SK-N-SH (cell line): ENCODE measurements around the gene CNTNAP2. TPM values are rescaled to one million over a fixed set of nuclear protein-coding genes. Genes with fewer than 3 reads are reported as not detected.

Experiments
- CTCF ChIA-PET: fragments of 300-600, 350-600 bp; formaldehyde crosslinking; extraction: SDS; loops from one replicate; lab custom pipeline; 2021; lab: Yijun Ruan, JAX
- POLR2A ChIA-PET: fragments of 350-600 bp; sonication (Branson Sonifier 250); formaldehyde crosslinking; extraction: SDS; loops from one replicate; lab custom pipeline; 2020; ENCODE audit warnings: antibody characterized with exemption, inconsistent platforms; lab: Yijun Ruan, JAX
- DNase-seq: peaks from one replicate; pipeline ENCODE4 v3.0.0; 2012
- H2AFZ ChIP-seq: fragments of 200-600 bp; sonication (generic); 2 replicates; pipeline ENCODE4 v1.8.1; 2016; ENCODE audit warnings: antibody characterized with exemption, mild to moderate bottlenecking, low read depth
- H3F3A ChIP-seq: fragments of 200-600 bp; sonication (generic); replicated peaks from 2 replicates; pipeline ENCODE3; 2016; ENCODE audit warnings: antibody characterized with exemption, mild to moderate bottlenecking; ENCODE audit not compliant: insufficient read depth
- H3K27ac ChIP-seq, 2 experiments: fragments of 200-500 bp in 1 of 2; fragments of 200-600 bp in 1 of 2; sonication (Bioruptor generic) in 1 of 2; sonication (generic), shearing (Covaris generic) in 1 of 2; 2 replicates each; pipeline versions ENCODE4 v1.5.1 to v1.6.1; 2014 to 2016; ENCODE audit warnings: low read depth in 2 of 2, inconsistent platforms in 1 of 2, low read length in 1 of 2, mild to moderate bottlenecking in 1 of 2, mixed read lengths in 1 of 2
- H3K27me3 ChIP-seq: fragments of 200-600 bp; sonication (generic), shearing (Covaris generic); 2 replicates; pipeline ENCODE4 v1.6.1; 2016; ENCODE audit warnings: mixed run types; ENCODE audit not compliant: insufficient read depth
- H3K36me3 ChIP-seq, 2 experiments: fragments of 200-500 bp in 1 of 2; fragments of 200-600 bp in 1 of 2; sonication (Bioruptor generic) in 1 of 2; sonication (generic) in 1 of 2; replicated peaks in 1 of 2; 2 replicates each; pipeline versions ENCODE3 to v1.5.1; 2014 to 2016; ENCODE audit warnings: low read length in 1 of 2, mild to moderate bottlenecking in 1 of 2; ENCODE audit not compliant: insufficient read depth in 2 of 2, control insufficient read depth in 1 of 2
- H3K4me1 ChIP-seq, 2 experiments: fragments of 200-500 bp in 1 of 2; fragments of 200-600 bp in 1 of 2; sonication (Bioruptor generic) in 1 of 2; sonication (generic), shearing (Covaris generic) in 1 of 2; 2 replicates each; pipeline versions ENCODE4 v1.5.1 to v1.6.1; 2014 to 2016; ENCODE audit warnings: low read depth in 1 of 2, low read length in 1 of 2, mixed run types in 1 of 2; ENCODE audit not compliant: insufficient read depth in 2 of 2, control insufficient read depth in 1 of 2
- H3K4me2 ChIP-seq: fragments of 200-600 bp; sonication (generic), shearing (Covaris generic); 2 replicates; pipeline ENCODE4 v1.6.1; 2017; ENCODE audit warnings: mixed run types
- H3K4me3 ChIP-seq, 2 experiments: fragments of 200-500 bp in 1 of 2; fragments of 200-600 bp in 1 of 2; sonication (Bioruptor generic) in 1 of 2; sonication (generic), shearing (Covaris generic) in 1 of 2; 2 replicates each; pipeline versions ENCODE4 v1.5.1 to v1.8.1; 2014 to 2016; ENCODE audit warnings: low read depth in 2 of 2, inconsistent platforms in 1 of 2, low read length in 1 of 2, mild to moderate bottlenecking in 1 of 2, mixed read lengths in 1 of 2, moderate library complexity in 1 of 2
- H3K79me2 ChIP-seq: fragments of 200-600 bp; sonication (generic); 2 replicates; pipeline ENCODE4 v1.8.1; 2017; ENCODE audit warnings: mild to moderate bottlenecking; ENCODE audit not compliant: insufficient read depth
- H3K9ac ChIP-seq: fragments of 200-600 bp; sonication (generic); 2 replicates; pipeline ENCODE4 v1.6.1; 2017; ENCODE audit warnings: mixed run types
- H3K9me2 ChIP-seq: fragments of 200-600 bp; sonication (generic); 2 replicates; pipeline ENCODE4 v1.6.1; 2017; ENCODE audit warnings: mixed run types
- H3K9me3 ChIP-seq: fragments of 200-600 bp; sonication (generic); 2 replicates; pipeline ENCODE4 v1.6.1; 2017; ENCODE audit warnings: mixed run types, mild to moderate bottlenecking, moderate library complexity
- H4K20me1 ChIP-seq: fragments of 200-600 bp; sonication (generic); 2 replicates; pipeline ENCODE4 v1.6.1; 2017; ENCODE audit warnings: mild to moderate bottlenecking, mixed run types; ENCODE audit not compliant: insufficient read depth
- CTCF ChIP-seq: fragments of 200-600 bp; sonication (generic); IDR thresholded peaks from 2 replicates; pipeline ENCODE4 v1.6.1; 2017; ENCODE audit warnings: antibody characterized with exemption, mild to moderate bottlenecking, moderate library complexity
- ELF1 ChIP-seq: IDR thresholded peaks from 2 replicates; pipeline ENCODE4 v1.4.0; 2012
- EZH2phosphoT487 ChIP-seq: fragments of 200-600 bp; sonication (generic); IDR thresholded peaks from 2 replicates; pipeline ENCODE4 v1.6.1; 2017; ENCODE audit warnings: low read depth, mixed run types, mild to moderate bottlenecking, antibody characterized with exemption, moderate library complexity, borderline replicate concordance
- FOSL2 ChIP-seq: IDR thresholded peaks from 2 replicates; pipeline ENCODE4 v1.4.0; 2012; ENCODE audit warnings: low read depth, mild to moderate bottlenecking, moderate library complexity, borderline replicate concordance
- GABPA ChIP-seq: IDR thresholded peaks from 2 replicates; pipeline ENCODE4 v1.4.0; 2012; ENCODE audit warnings: low read depth, mild to moderate bottlenecking
- MEF2A ChIP-seq: IDR thresholded peaks from 2 replicates; pipeline ENCODE4 v1.4.0; 2012; ENCODE audit warnings: low read depth, borderline replicate concordance
- NFIC ChIP-seq: IDR thresholded peaks from 2 replicates; pipeline ENCODE4 v1.4.0; 2012; ENCODE audit warnings: borderline replicate concordance
- NRF1 ChIP-seq: IDR thresholded peaks from 2 replicates; pipeline ENCODE4 v1.6.1; 2012; ENCODE audit warnings: low read depth, mild to moderate bottlenecking, low read length
- RAD21 ChIP-seq: IDR thresholded peaks from 2 replicates; pipeline ENCODE4 v1.6.1; 2012; ENCODE audit warnings: mild to moderate bottlenecking, low read length
- RCOR1 ChIP-seq: fragments of 150-350 bp; IDR thresholded peaks from 2 replicates; pipeline ENCODE4 v1.6.1; 2017; ENCODE audit warnings: antibody characterized with exemption, low read length
- RFX5 ChIP-seq: IDR thresholded peaks from 2 replicates; pipeline ENCODE4 v1.6.1; 2012; ENCODE audit warnings: mild to moderate bottlenecking, improper control_type of control experiment, low read length
- RXRA ChIP-seq: IDR thresholded peaks from 2 replicates; pipeline ENCODE4 v1.4.0; 2012; ENCODE audit warnings: low read depth, mild to moderate bottlenecking, borderline replicate concordance
- SIN3A ChIP-seq: IDR thresholded peaks from 2 replicates; pipeline ENCODE4 v1.6.1; 2012; ENCODE audit warnings: low read depth, mild to moderate bottlenecking, low read length, moderate library complexity, borderline replicate concordance
- SMC3 ChIP-seq: IDR thresholded peaks from 2 replicates; pipeline ENCODE4 v1.6.1; 2012; ENCODE audit warnings: low read depth, low read length, improper control_type of control experiment
- TAF1 ChIP-seq: IDR thresholded peaks from 2 replicates; pipeline ENCODE4 v1.6.1; 2012; ENCODE audit warnings: low read depth, mild to moderate bottlenecking, low read length, moderate library complexity, borderline replicate concordance
- TEAD4 ChIP-seq: IDR thresholded peaks from 2 replicates; pipeline ENCODE4 v1.4.0; 2012; ENCODE audit warnings: mild to moderate bottlenecking, borderline replicate concordance; ENCODE audit not compliant: insufficient read depth
- YY1 ChIP-seq: IDR thresholded peaks from 2 replicates; pipeline ENCODE4 v1.4.0; 2012; ENCODE audit warnings: low read depth, mild to moderate bottlenecking
- WGBS: methylation state at CpG from one replicate; pipeline ENCODE4 v1.1.6; 2017; ENCODE audit warnings: low lambda C conversion rate; 5-methylcytosine and 5-hydroxymethylcytosine counted together
- polyA plus RNA-seq, 3 experiments: library from polyadenylated mRNA; depleted of rRNA; stranded (reverse); fragments of >200 nt; gene quantifications; 2 replicates each; pipeline ENCODE4 v1.2.3, GENCODE V29; 2012
- TF ChIP-seq, protein P1 (sequence below): IDR thresholded peaks from 2 replicates; pipeline ENCODE4 v1.4.0; 2012; ENCODE audit warnings: low read depth, borderline replicate concordance
- TF ChIP-seq, protein P2 (sequence below): IDR thresholded peaks from 2 replicates; pipeline ENCODE4 v1.6.1; 2012; ENCODE audit warnings: mild to moderate bottlenecking, low read depth, low read length, moderate library complexity

CNTNAP2 gene
- polyA plus RNA-seq, 1 of the 3 experiments (the other 2 are of a cell fraction) = 3.4 TPM

DNA sequence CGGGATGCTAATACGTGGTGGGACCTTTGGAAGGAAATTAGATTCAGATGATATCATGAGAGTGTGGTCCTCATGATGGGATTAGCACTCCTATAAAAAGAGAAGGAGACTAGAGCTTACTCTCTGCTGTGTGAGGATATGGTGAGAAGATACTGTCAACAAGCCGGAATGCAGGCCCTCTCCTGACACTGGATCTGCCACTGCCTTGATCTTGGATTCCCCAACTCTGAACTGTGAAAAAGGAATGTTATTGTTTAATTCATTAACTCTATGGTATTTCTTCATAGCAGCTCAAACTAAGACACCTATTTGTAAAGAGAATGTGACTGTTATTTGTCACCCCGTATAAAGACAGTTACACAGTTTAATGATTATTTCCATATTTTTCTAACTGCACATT, 1246.5 kb downstream of the CNTNAP2 start:
- H3K27ac ChIP-seq = no peak overlapping the region
- H3K9me2 ChIP-seq = no peaks in the 10 kb centered on the region
- H4K20me1 ChIP-seq = no peaks in the 10 kb centered on the region
- H3K9me3 ChIP-seq = no peaks in the 10 kb centered on the region
- no peak overlapping the region for H3K9ac ChIP-seq
- H3K27me3 ChIP-seq = no peaks in the 10 kb centered on the region
- no peak overlapping the region for H3K4me3 ChIP-seq
- H3K79me2 ChIP-seq = no peaks in the 10 kb centered on the region
- TF ChIP-seq CTCF (no peak), TAF1 (no peak)
- no peaks in the 10 kb centered on the region for H3K36me3 ChIP-seq
- 68% methylated on average over 4 of the region's 4 CpGs for WGBS
- CTCF ChIA-PET = interaction anchor here (1.0 kb wide), 1 partner anchor 14 kb away, joined by 3 read pairs; no protein-coding TSS in a partner anchor
- POLR2A ChIA-PET = no interaction called here
- peaks cover 0 to 2% of the 10 kb centered on the region in 2 experiments; a peak in 2 of 4 replicates for H3K4me1 ChIP-seq
- DNase-seq = no peak
- H3F3A ChIP-seq = no peaks in the 10 kb centered on the region
- H2AFZ ChIP-seq = no peak overlapping the region
- no peak overlapping the region for H3K4me2 ChIP-seq

GRCh38 chr7:147376192-147376591, 1259.6 kb downstream of the CNTNAP2 start:
- H3K36me3 ChIP-seq = no peaks in the 10 kb centered on the region
- WGBS = 58% methylated on average over 5 of the region's 5 CpGs
- H3K27me3 ChIP-seq = no peaks in the 10 kb centered on the region
- H3K79me2 ChIP-seq = no peaks in the 10 kb centered on the region
- H3K4me3 ChIP-seq = no peak overlapping the region
- H3K9ac ChIP-seq = no peak overlapping the region
- POLR2A ChIA-PET = no interaction called here
- H3K9me3 ChIP-seq = no peaks in the 10 kb centered on the region; the same call in 1 of the 2 replicates
- no peaks in the 10 kb centered on the region for H4K20me1 ChIP-seq
- H3F3A ChIP-seq = no peaks in the 10 kb centered on the region
- no peaks in the 10 kb centered on the region; a peak in 1 of 4 replicates for H3K4me1 ChIP-seq
- no peak overlapping the region for H3K4me2 ChIP-seq
- no peak overlapping the region; the same call in 1 of the 2 replicates for H2AFZ ChIP-seq
- no peaks in the 10 kb centered on the region; the same call in 1 of the 2 replicates for H3K9me2 ChIP-seq
- no peak for DNase-seq
- H3K27ac ChIP-seq = no peak overlapping the region
- CTCF ChIA-PET = interaction anchor here (0.8 kb wide), 1 partner anchor 27 kb away, joined by 5 read pairs; no protein-coding TSS in a partner anchor
- TF ChIP-seq RXRA (no peak), TEAD4 (no peak), SMC3 (no peak), ELF1 (no peak), RFX5 (no peak), RAD21 (no peak), YY1 (no peak), RCOR1 (no peak), NRF1 (no peak), FOSL2 (no peak), NFIC (no peak), CTCF (no peak), EZH2phosphoT487 (no peak), MEF2A (no peak), SIN3A (no peak), GABPA (no peak)
- TF ChIP-seq, protein P1, sequence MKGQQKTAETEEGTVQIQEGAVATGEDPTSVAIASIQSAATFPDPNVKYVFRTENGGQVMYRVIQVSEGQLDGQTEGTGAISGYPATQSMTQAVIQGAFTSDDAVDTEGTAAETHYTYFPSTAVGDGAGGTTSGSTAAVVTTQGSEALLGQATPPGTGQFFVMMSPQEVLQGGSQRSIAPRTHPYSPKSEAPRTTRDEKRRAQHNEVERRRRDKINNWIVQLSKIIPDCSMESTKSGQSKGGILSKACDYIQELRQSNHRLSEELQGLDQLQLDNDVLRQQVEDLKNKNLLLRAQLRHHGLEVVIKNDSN = no peak
- TF ChIP-seq, protein P2, sequence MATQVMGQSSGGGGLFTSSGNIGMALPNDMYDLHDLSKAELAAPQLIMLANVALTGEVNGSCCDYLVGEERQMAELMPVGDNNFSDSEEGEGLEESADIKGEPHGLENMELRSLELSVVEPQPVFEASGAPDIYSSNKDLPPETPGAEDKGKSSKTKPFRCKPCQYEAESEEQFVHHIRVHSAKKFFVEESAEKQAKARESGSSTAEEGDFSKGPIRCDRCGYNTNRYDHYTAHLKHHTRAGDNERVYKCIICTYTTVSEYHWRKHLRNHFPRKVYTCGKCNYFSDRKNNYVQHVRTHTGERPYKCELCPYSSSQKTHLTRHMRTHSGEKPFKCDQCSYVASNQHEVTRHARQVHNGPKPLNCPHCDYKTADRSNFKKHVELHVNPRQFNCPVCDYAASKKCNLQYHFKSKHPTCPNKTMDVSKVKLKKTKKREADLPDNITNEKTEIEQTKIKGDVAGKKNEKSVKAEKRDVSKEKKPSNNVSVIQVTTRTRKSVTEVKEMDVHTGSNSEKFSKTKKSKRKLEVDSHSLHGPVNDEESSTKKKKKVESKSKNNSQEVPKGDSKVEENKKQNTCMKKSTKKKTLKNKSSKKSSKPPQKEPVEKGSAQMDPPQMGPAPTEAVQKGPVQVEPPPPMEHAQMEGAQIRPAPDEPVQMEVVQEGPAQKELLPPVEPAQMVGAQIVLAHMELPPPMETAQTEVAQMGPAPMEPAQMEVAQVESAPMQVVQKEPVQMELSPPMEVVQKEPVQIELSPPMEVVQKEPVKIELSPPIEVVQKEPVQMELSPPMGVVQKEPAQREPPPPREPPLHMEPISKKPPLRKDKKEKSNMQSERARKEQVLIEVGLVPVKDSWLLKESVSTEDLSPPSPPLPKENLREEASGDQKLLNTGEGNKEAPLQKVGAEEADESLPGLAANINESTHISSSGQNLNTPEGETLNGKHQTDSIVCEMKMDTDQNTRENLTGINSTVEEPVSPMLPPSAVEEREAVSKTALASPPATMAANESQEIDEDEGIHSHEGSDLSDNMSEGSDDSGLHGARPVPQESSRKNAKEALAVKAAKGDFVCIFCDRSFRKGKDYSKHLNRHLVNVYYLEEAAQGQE = no peak
